Measurements from ENCODE around the gene CLBA1.
"Not testable (repeated sequence)": the region's sequence is repeated elsewhere in the genome, so short reads cannot be mapped to it uniquely, and the experiment has no call there.

The CLBA1 gene

GRCh38 chr14:105025429-105025828 lies 39.8 kb downstream of the CLBA1 start:
- TF ChIP-seq CTCF (IDR thresholded peaks at IDR 0.05; ENCODE audit: low read depth, low read length, poor library complexity, severe bottlenecking), result no peak
- TF ChIP-seq EZH2phosphoT487 (IDR thresholded peaks at IDR 0.05; ENCODE audit: borderline replicate concordance, low read length), result no peak
- Histone ChIP-seq H3K79me2 (ENCODE audit: control insufficient read depth, low read length) (peaks cover 20% of the 10 kb centered on the region), H3K36me3 (ENCODE audit: control insufficient read depth, low read length) (peaks cover 3% of the 10 kb centered on the region; the same call in 1 of the 2 replicates), H3K9me2 (replicated peaks; ENCODE audit: control insufficient read depth, low read length) (no peaks in the 10 kb centered on the region), H3K9me3 (ENCODE audit: control insufficient read depth, insufficient read depth, low read length) (peaks cover 3% of the 10 kb centered on the region; the same call in 1 of the 2 replicates), H3K27ac (ENCODE audit: low read depth, low read length) (no peak overlapping the region), H3K4me3 (ENCODE audit: low read length) (no peak overlapping the region), H4K20me1 (ENCODE audit: control insufficient read depth, insufficient read depth, low read depth, low read length) (no peaks in the 10 kb centered on the region), H3K27me3 (ENCODE audit: control insufficient read depth, low read length) (no peaks in the 10 kb centered on the region), H3F3A (ENCODE audit: control insufficient read depth, insufficient read depth) (peaks cover 10% of the 10 kb centered on the region), H3K4me2 (ENCODE audit: low read length) (no peak overlapping the region), H3K4me1 (ENCODE audit: control insufficient read depth, low read length) (peaks cover 28% of the 10 kb centered on the region)

- no peak overlapping the region for H3K27ac ChIP-seq (ENCODE audit: low read depth, low read length)
- peaks cover 15% of the 10 kb centered on the region for H3K79me2 ChIP-seq (ENCODE audit: control insufficient read depth, low read length)
- H3F3A ChIP-seq (ENCODE audit: control insufficient read depth, insufficient read depth), result peaks cover 10% of the 10 kb centered on the region
- no peaks in the 10 kb centered on the region for H3K27me3 ChIP-seq (ENCODE audit: control insufficient read depth, low read length)
- TF ChIP-seq EZH2phosphoT487 (IDR thresholded peaks at IDR 0.05; ENCODE audit: borderline replicate concordance, low read length), result no peak
- no peak for TF ChIP-seq CTCF (IDR thresholded peaks at IDR 0.05; ENCODE audit: low read depth, low read length, poor library complexity, severe bottlenecking)
- H3K9me2 ChIP-seq (replicated peaks; ENCODE audit: control insufficient read depth, low read length), result no peaks in the 10 kb centered on the region
- peaks cover 3% of the 10 kb centered on the region; the same call in 1 of the 2 replicates for H3K9me3 ChIP-seq (ENCODE audit: control insufficient read depth, insufficient read depth, low read length)
- H3K4me3 ChIP-seq (ENCODE audit: low read length), result no peak overlapping the region
- H3K4me2 ChIP-seq (ENCODE audit: low read length), result no peak overlapping the region
- H3K36me3 ChIP-seq (ENCODE audit: control insufficient read depth, low read length), result peaks cover 3% of the 10 kb centered on the region; the same call in 1 of the 2 replicates
- peaks cover 28% of the 10 kb centered on the region for H3K4me1 ChIP-seq (ENCODE audit: control insufficient read depth, low read length)
- no peaks in the 10 kb centered on the region for H4K20me1 ChIP-seq (ENCODE audit: control insufficient read depth, insufficient read depth, low read depth, low read length)
Observed at GRCh38 chr14:105026033-105026785, 40.6 kb downstream of the CLBA1 start.

- H3K4me3 ChIP-seq (ENCODE audit: low read length), result peak overlapping the region; percentile 38
- no peak for TF ChIP-seq EZH2phosphoT487 (IDR thresholded peaks at IDR 0.05; ENCODE audit: borderline replicate concordance, low read length)
- TF ChIP-seq CTCF (IDR thresholded peaks at IDR 0.05; ENCODE audit: low read depth, low read length, poor library complexity, severe bottlenecking), result no peak
Observed at GRCh38 chr14:105026802-105027563, 41.4 kb downstream of the CLBA1 start.

GRCh38 chr14:105027718-105028117 lies 42.1 kb downstream of the CLBA1 start:
- H3K9me2 ChIP-seq (replicated peaks; ENCODE audit: control insufficient read depth, low read length); H3K27ac ChIP-seq (ENCODE audit: low read depth, low read length); H3K27me3 ChIP-seq (ENCODE audit: control insufficient read depth, low read length); H4K20me1 ChIP-seq (ENCODE audit: control insufficient read depth, insufficient read depth, low read depth, low read length); H3K9me3 ChIP-seq (ENCODE audit: control insufficient read depth, insufficient read depth, low read length); H3K79me2 ChIP-seq (ENCODE audit: control insufficient read depth, low read length); H3K36me3 ChIP-seq (ENCODE audit: control insufficient read depth, low read length): not testable (repeated sequence)
- Histone ChIP-seq H3K4me1 (ENCODE audit: control insufficient read depth, low read length) (peaks cover 24% of the 10 kb centered on the region), H3K4me2 (ENCODE audit: low read length) (peak overlapping the region; percentile 51; the same call in 1 of the 2 replicates), H3K4me3 (ENCODE audit: low read length) (peak overlapping the region; percentile 38; the same call in 1 of the 2 replicates), H3F3A (ENCODE audit: control insufficient read depth, insufficient read depth) (peaks cover 10% of the 10 kb centered on the region)

More at GRCh38 chr14:105026802-105027563, 41.4 kb downstream of the CLBA1 start:
- Histone ChIP-seq H3K4me2 (ENCODE audit: low read length) (peak overlapping the region; percentile 51), H3K9me2 (replicated peaks; ENCODE audit: control insufficient read depth, low read length) (no peaks in the 10 kb centered on the region), H3K36me3 (ENCODE audit: control insufficient read depth, low read length) (peaks cover 3% of the 10 kb centered on the region; the same call in 1 of the 2 replicates), H3K4me1 (ENCODE audit: control insufficient read depth, low read length) (peaks cover 28% of the 10 kb centered on the region), H3K79me2 (ENCODE audit: control insufficient read depth, low read length) (peaks cover 8% of the 10 kb centered on the region), H3K27ac (ENCODE audit: low read depth, low read length) (peak overlapping the region; percentile 7; the same call in 1 of the 2 replicates), H3K27me3 (ENCODE audit: control insufficient read depth, low read length) (no peaks in the 10 kb centered on the region), H4K20me1 (ENCODE audit: control insufficient read depth, insufficient read depth, low read depth, low read length) (no peaks in the 10 kb centered on the region), H3K9me3 (ENCODE audit: control insufficient read depth, insufficient read depth, low read length) (peaks cover 3% of the 10 kb centered on the region; the same call in 1 of the 2 replicates), H3F3A (ENCODE audit: control insufficient read depth, insufficient read depth) (peaks cover 10% of the 10 kb centered on the region)

Measured in DOHH2 (cell line).